Astrocyte (in vitro differentiated cells and primary cell): ENCODE data around the gene HSD11B2. TPM values are rescaled to one million over a fixed set of nuclear protein-coding genes. Genes with fewer than 3 reads are reported as not detected.

ENCODE experiments used
- DNase-seq: peaks from one replicate; pipeline ENCODE4 v3.0.0-alpha.2; 2010; ENCODE audit warnings: low read depth
- FAIRE-seq: peaks from 2 replicates; lab custom pipeline; 2011; peaks lifted over from hg19 to GRCh38; lab: Jason Lieb, UNC
- H2AFZ ChIP-seq: 2 replicates; pipeline ENCODE4 v1.6.0; 2012; ENCODE audit warnings: low read depth, low read length, inconsistent platforms
- H3K27ac ChIP-seq: 2 replicates; pipeline ENCODE4 v1.5.1; 2011; ENCODE audit warnings: low read depth, low read length, inconsistent platforms
- H3K27me3 ChIP-seq: 2 replicates; pipeline ENCODE4 v1.6.0; 2011; ENCODE audit warnings: low read length, inconsistent platforms; ENCODE audit not compliant: insufficient read depth
- H3K36me3 ChIP-seq: 2 replicates; pipeline ENCODE4 v1.5.1; 2011; ENCODE audit warnings: low read length, inconsistent platforms; ENCODE audit not compliant: insufficient read depth
- H3K4me1 ChIP-seq: 2 replicates; pipeline ENCODE4 v1.5.1; 2011; ENCODE audit warnings: low read length, inconsistent platforms; ENCODE audit not compliant: insufficient read depth
- H3K4me2 ChIP-seq: 2 replicates; pipeline ENCODE4 v1.6.0; 2012; ENCODE audit warnings: low read length, inconsistent platforms
- H3K4me3 ChIP-seq: 2 replicates; pipeline ENCODE4 v1.5.1; 2011; ENCODE audit warnings: low read depth, mild to moderate bottlenecking, low read length, inconsistent platforms; ENCODE audit not compliant: insufficient read depth
- H3K79me2 ChIP-seq: 2 replicates; pipeline ENCODE4 v1.6.0; 2012; ENCODE audit warnings: mild to moderate bottlenecking, low read length, inconsistent platforms; ENCODE audit not compliant: insufficient read depth
- H3K9ac ChIP-seq: 2 replicates; pipeline ENCODE4 v1.6.0; 2012; ENCODE audit warnings: mild to moderate bottlenecking, low read length, inconsistent platforms
- H3K9me3 ChIP-seq: 2 replicates; pipeline ENCODE4 v1.5.1; 2012; ENCODE audit warnings: low read depth, mild to moderate bottlenecking, low read length, inconsistent platforms; ENCODE audit not compliant: insufficient read depth
- H4K20me1 ChIP-seq: 2 replicates; pipeline ENCODE4 v1.6.0; 2012; ENCODE audit warnings: low read length, inconsistent platforms; ENCODE audit not compliant: insufficient read depth
- H3K27ac Mint-ChIP-seq: one replicate; pipeline ENCODE4 v1.8.0; 2021; ENCODE audit warnings: mild to moderate bottlenecking, mixed read lengths; ENCODE audit not compliant: unreplicated experiment
- H3K27me3 Mint-ChIP-seq: one replicate; pipeline ENCODE4 v1.8.0; 2021; ENCODE audit warnings: low read depth, mixed read lengths; ENCODE audit not compliant: unreplicated experiment
- H3K36me3 Mint-ChIP-seq: one replicate; pipeline ENCODE4 v1.8.0; 2021; ENCODE audit warnings: low read depth, mixed read lengths; ENCODE audit not compliant: unreplicated experiment
- H3K4me1 Mint-ChIP-seq: one replicate; pipeline ENCODE4 v1.8.0; 2021; ENCODE audit warnings: low read depth, mixed read lengths; ENCODE audit not compliant: unreplicated experiment
- H3K4me3 Mint-ChIP-seq: one replicate; pipeline ENCODE4 v1.8.0; 2021; ENCODE audit warnings: mild to moderate bottlenecking, moderate library complexity, mixed read lengths; ENCODE audit not compliant: unreplicated experiment
- H3K9me3 Mint-ChIP-seq: one replicate; pipeline ENCODE4 v1.8.0; 2021; ENCODE audit warnings: mild to moderate bottlenecking, mixed read lengths; ENCODE audit not compliant: unreplicated experiment
- EZH2 ChIP-seq: IDR thresholded peaks from 2 replicates; pipeline ENCODE4 v1.6.1; 2012; ENCODE audit warnings: mild to moderate bottlenecking, low read length, inconsistent platforms; ENCODE audit not compliant: insufficient read depth
- total RNA-seq: library from RNA; stranded (reverse); gene quantifications from 2 replicates; pipeline ENCODE4 v1.2.1, GENCODE V29; 2021
- TF ChIP-seq, protein P1 (sequence below): IDR thresholded peaks from 2 replicates; pipeline ENCODE4 v1.5.1; 2011; ENCODE audit warnings: low read depth, mild to moderate bottlenecking, inconsistent platforms, low read length, moderate library complexity; ENCODE audit not compliant: insufficient read depth

Gene HSD11B2
- total RNA-seq, 1 donor from 2014 or later = not detected

DNA sequence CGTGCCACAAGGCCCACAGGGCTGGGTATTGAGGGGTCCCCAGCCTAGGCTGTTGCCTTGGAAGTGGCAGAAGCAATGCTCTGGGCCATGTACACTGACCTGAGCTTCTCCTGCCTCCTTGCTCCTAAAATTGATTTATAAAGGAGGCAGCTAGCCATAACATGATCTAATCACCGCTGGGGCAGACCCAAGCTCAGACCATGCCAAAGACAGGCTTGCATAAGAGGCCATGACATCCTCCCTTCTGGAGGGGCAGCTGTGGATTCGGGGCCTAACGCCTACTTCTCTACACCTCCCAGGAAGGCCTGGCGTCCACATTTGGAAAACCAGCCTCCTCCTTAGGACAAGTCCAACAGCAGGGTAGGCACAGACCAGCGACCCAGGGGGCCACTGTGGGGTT is 12.3 kb downstream of the HSD11B2 start:
- TF ChIP-seq, protein P1, sequence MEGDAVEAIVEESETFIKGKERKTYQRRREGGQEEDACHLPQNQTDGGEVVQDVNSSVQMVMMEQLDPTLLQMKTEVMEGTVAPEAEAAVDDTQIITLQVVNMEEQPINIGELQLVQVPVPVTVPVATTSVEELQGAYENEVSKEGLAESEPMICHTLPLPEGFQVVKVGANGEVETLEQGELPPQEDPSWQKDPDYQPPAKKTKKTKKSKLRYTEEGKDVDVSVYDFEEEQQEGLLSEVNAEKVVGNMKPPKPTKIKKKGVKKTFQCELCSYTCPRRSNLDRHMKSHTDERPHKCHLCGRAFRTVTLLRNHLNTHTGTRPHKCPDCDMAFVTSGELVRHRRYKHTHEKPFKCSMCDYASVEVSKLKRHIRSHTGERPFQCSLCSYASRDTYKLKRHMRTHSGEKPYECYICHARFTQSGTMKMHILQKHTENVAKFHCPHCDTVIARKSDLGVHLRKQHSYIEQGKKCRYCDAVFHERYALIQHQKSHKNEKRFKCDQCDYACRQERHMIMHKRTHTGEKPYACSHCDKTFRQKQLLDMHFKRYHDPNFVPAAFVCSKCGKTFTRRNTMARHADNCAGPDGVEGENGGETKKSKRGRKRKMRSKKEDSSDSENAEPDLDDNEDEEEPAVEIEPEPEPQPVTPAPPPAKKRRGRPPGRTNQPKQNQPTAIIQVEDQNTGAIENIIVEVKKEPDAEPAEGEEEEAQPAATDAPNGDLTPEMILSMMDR = no peak
- no peak for TF ChIP-seq EZH2
- FAIRE-seq (no peak), DNase-seq (no peak)
- Mint-ChIP-seq H3K4me3 (no peak overlapping the region), H3K27me3 (no peaks in the 10 kb centered on the region), H3K4me1 (peaks cover 13% of the 10 kb centered on the region), H3K36me3 (peaks cover 21% of the 10 kb centered on the region), H3K9me3 (no peaks in the 10 kb centered on the region), H3K27ac (no peak overlapping the region)
- Histone ChIP-seq H2AFZ (no peak overlapping the region), H3K9me3 (no peaks in the 10 kb centered on the region), H3K9ac (no peak overlapping the region), H3K4me2 (no peak overlapping the region), H3K4me1 (peaks cover 6% of the 10 kb centered on the region), H3K27ac (no peak overlapping the region), H3K4me3 (no peak overlapping the region), H4K20me1 (peaks cover 76% of the 10 kb centered on the region), H3K36me3 (no peaks in the 10 kb centered on the region), H3K27me3 (no peaks in the 10 kb centered on the region), H3K79me2 (no peaks in the 10 kb centered on the region)

DNA sequence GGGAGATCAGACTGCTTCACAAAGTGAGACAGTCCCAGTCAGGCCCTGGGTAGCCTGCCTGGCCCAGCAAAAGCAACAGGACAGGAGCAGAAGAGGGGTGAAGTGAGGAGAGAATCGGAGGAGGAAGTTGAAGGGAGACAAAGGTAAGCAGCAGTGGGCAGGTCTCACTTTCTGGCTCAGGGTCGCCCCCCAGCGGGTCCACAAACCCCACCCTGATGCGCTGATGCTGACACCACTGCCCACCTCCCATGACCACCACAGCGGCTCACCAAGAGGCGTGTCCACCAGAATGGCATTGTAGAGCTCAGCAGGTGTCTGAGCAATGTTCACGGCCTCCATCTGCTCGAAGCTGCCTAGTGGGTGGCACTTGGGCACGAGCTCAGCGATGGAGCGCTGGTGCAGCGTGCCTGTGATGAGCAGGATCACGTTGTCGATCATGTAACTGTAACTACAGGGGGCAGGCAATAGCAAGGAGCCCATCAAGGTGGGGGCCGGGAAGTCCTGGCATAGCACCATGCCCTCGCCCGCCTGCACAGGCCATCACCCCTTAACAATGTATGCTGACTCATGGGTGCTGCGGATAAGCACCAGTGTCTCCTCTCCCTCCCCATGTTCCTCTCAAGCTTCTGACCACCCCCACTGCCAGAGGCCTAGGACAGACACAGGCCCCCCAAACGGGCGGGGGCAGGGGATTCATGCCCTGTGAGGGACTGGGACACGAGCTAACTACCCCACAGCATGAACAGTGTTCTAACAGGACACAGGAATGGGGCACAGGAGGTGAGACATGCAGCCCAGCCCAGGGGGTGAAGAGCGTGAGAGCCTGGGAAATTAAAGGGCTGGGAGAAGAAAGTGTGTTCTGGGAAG is 13.6 kb downstream of the HSD11B2 start:
- no peaks in the 10 kb centered on the region for H3K27me3 Mint-ChIP-seq

More for the DNA sequence above, 13.6 kb downstream of the HSD11B2 start:
- H3K36me3 ChIP-seq = no peaks in the 10 kb centered on the region
- H3K4me3 ChIP-seq = no peak overlapping the region
- no peaks in the 10 kb centered on the region for H3K9me3 ChIP-seq
- peaks cover 88% of the 10 kb centered on the region for H4K20me1 ChIP-seq
- peak overlapping the region; percentile 13 for H3K4me2 ChIP-seq
- TF ChIP-seq EZH2 = no peak
- TF ChIP-seq, protein P1 = no peak
- DNase-seq = no peak
- Mint-ChIP-seq H3K4me1 (peaks cover 13% of the 10 kb centered on the region), H3K27ac (no peak overlapping the region), H3K36me3 (peaks cover 16% of the 10 kb centered on the region), H3K4me3 (no peak overlapping the region), H3K9me3 (no peaks in the 10 kb centered on the region)
- FAIRE-seq = no peak
- peak overlapping the region; percentile 31 for H3K9ac ChIP-seq
- H3K27me3 ChIP-seq = no peaks in the 10 kb centered on the region
- H2AFZ ChIP-seq = no peak overlapping the region
- H3K79me2 ChIP-seq = peaks cover 4% of the 10 kb centered on the region
- peaks cover 6% of the 10 kb centered on the region for H3K4me1 ChIP-seq
- H3K27ac ChIP-seq = no peak overlapping the region
